Activated T-cell treated with anti-CD3 and anti-CD28 coated beads, Interleukin-2, amount 50 U/mL, for 1 hour (primary cell): Measurements from ENCODE around the gene CLIP4.
A peak's percentile ranks its signal among the peaks of the same experiment; 100 is the strongest.

ENCODE experiments used
- DNase-seq: peaks from one replicate; pipeline ENCODE4 v3.0.0-alpha.2; 2020

CLIP4 gene

GRCh38 chr2:29193681-29194080 lies 78.5 kb downstream of the CLIP4 start:
- DNase-seq: no peak

DNA sequence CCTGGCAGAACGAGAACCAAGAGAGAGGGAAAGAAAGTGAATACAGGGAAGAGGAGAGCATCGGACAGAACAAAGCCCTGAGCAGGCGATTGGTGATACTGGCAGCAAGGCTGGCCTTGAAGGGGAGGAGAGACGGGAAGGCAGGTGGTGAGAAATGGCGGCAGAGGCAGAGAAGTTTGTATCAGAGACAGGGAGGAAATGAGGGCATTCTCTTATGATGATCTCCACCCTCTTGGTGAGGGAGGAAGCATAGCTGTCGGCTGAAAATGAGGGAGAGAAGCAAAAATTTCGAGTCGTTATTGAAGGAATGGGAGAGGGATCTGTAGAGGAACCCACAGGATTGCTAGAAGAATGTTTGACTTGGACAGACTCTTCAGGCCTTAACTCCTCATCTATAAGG lies 80.6 kb downstream of the CLIP4 start:
- DNase-seq: no peak

DNA sequence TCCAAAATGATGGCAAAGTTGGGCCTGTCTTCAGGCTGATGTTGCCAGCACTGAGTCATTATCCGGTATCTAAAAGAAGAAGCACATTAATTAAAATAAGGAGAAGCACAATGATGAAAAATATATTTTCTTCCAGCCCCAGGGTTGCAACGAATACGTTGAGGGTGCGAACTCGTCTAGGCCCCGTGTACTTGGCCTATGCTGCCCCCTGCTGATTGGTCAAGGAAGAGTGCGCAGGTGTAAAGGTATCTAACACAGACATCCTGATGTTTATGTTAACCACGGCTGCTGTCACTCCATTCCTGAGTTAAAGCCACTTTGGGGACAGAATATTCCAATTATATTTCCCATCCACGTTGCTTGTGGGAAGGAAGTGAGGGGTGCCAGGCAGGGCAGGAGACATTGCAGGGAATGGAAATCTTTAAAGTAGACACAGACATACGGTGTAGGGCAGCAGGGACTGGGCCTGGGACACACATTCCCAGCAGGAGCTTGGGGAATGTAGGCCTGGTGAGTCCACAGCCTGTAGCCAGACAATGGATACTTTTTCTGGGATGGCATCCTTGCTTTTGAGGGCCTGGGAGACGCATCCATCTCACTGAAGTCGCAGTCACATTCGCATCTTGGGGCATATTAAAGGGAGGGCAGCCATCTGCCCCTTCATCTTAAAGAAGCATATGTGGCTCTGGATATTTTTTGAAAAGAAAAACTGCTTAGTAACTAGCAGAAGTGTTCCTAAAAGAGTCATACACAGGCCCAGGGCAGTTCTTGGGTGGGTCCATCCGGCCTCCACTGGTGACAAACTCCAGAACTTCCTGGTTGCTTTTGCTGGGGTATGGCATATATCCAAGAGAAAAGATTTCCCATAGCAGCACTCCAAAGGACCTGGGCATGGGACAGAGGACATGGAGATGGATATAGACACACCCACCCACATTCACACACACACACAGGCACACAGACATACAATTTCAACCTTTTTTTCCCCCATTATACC lies 81.9 kb downstream of the CLIP4 start:
- DNase-seq: peak; percentile 74

GRCh38 chr2:29201979-29202378 lies 86.8 kb downstream of the CLIP4 start:
- no peak for DNase-seq

DNA sequence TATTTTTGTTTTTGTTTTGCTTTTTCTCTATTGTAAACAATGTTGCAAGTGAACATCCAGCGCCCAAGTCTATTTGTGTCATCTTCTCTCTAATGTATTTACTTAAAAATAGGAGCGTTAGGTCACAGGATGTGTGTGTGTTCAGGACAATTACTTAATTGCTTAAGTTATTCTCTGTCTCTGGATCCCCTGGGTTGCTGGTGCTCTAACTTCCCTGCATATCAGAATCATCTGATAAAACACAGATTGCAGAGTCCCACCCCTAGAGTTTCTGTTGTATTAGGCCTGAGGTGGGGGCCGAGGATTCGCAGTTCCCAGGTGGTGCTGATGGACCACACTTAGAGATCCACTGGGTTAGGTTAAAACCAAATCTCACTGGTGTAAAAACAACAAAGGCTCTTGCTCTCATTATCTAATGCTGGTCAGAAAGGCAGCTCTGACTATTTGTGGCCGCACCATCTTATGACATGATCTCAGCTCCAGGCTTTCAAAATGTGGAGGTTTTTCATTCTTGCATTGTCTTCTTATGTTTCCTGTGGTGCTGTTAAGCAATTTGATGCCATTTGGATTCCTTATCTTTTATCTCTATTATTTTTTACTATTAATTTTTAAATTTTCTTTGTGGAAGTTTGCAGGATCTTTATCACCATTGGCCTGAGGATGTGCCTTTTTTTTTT lies 87.7 kb downstream of the CLIP4 start:
- no peak for DNase-seq

- no peak for DNase-seq
These were observed 91.7 kb downstream of the CLIP4 start for GRCh38 chr2:29206941-29207340.

DNA sequence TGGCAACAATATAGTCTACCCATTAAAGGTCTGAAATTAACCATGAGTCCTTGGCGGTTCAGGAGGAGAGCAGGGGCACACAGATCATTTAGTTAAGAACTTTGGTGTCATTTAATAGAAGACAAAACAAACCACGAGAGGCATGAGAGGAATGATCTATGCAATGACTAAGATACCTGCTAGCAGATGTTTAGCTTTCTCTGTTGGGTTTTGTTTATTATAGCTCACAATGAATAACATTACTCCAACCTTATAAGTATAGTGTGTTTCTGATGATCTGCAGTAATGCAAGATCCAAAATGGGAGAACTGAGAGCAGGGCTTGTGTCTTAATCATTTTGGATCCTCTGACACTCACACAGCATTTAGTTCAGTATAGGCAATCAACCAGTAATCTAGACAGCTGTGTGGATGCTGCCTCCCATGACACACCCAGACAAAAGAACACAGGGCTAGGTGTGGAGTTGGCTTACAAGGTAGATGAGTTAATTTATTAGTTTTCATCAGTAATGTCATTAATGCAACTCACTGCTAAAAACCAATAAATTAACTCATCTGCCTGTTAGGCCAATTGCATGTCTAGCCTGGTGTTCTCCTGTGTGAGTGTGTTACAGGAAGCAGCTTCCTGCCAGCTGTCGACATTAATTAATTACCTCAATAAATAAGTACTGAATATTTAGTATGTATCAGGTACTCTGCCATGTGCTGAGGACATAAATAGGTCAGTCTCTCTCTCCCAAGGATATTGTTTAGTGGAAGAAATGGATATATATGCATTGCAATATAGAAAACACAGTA lies 92.3 kb downstream of the CLIP4 start:
- no peak for DNase-seq

- no peak for DNase-seq
These were observed 94.3 kb downstream of the CLIP4 start for GRCh38 chr2:29209551-29209950.

GRCh38 chr2:29212009-29212408 lies 96.8 kb downstream of the CLIP4 start:
- no peak for DNase-seq

DNA sequence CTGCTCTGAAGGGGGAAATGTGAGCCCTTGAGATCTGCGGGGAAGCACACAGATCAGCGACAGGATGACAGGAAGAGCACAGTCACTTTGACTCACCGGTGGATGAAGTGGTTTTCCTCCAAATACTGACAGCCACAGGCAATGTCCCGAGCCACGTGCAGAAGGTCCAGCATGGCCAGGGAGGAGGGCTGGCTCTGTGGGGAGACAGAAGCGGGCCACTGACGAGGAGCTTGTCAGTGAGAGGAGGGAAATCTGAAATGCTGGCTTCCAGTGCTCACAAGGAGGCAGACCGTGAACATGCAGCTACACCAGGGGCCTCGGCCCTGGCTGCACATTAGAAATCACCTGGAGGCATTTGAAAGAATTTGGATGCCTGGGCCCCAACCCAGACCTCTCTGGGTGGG lies 98.7 kb downstream of the CLIP4 start:
- no peak for DNase-seq

GRCh38 chr2:29215073-29215472 lies 99.9 kb downstream of the CLIP4 start:
- DNase-seq: no peak

- no peak for DNase-seq
These were observed 100.8 kb downstream of the CLIP4 start for GRCh38 chr2:29215739-29216608.

GRCh38 chr2:29216609-29216909 lies 101.3 kb downstream of the CLIP4 start:
- DNase-seq: no peak

GRCh38 chr2:29218071-29218470 lies 102.9 kb downstream of the CLIP4 start:
- no peak for DNase-seq

GRCh38 chr2:29218550-29219125 lies 103.4 kb downstream of the CLIP4 start:
- DNase-seq: no peak

GRCh38 chr2:29219374-29219773 lies 104.2 kb downstream of the CLIP4 start:
- DNase-seq: no peak

DNA sequence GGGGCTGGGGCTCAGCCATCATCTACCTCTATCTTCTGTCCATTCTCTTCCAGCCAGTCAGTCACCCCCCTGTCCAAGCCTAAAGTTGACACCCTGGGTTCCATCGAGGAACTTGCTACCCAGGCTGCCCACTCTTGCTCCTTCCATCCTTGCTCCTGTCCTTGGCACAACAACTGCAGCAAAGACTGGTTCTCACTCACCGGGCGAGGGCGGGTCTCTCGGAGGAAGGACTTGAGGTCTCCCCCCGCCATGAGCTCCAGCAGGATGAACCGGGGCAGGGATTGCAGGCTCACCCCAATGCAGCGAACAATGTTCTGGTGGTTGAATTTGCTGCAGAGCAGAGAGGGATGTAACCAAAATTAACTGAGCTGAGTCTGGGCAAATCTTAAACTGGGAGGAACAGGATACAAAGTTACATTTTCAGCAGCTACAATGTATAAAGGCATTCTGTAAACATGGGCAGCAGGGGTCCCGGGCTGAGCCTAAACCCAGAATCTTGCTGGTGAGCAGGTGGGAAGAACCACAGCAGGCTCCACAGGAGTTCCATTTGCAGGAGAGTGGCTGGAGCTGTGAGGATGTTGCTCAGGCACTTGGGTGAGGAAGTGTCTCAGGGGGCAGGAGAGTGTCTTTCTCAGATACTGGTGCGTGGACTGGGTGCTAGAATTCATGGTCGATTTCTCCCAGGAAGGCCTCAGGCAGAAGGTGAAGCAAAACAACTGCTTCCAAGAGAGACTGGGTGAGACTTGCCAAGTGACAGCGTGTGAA lies 105.5 kb downstream of the CLIP4 start:
- no peak for DNase-seq

DNA sequence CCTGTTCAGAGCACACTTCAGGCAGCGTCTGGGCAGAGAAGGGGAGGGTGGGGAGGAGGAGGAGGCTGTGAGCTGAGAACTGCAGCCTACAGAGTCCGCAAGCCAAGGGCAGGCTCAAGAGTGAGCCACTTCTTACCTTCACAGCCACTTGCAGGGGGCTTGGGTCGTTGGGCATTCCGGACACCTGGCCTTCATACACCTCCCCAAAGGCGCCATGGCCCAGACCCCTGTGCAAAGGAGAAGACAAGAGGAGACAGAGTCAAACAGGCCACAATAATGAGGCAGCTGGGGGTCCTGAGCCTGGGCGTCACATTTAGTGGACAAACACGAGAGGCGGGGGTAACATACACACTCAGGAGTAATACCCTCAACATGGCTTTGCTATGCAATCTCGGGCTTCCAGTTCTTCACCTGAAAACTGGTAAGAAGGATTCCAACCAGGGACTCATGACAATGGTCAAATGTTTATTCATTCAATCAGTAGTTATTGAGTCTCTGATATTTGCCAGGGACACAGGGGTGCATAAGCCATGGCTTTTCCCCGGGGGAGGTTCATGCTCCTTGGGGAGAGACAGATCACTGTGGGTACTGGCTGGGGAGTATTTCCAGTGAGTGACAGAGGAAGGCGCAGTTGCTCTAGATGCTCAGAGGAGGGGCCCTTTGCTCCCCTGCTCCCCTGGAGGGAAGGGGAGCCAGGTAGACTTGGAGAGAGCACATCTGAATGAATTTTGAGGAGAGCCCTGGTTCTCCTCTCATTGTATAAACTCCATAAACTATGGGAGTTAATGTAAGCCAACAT lies 107.4 kb downstream of the CLIP4 start:
- DNase-seq: no peak

DNA sequence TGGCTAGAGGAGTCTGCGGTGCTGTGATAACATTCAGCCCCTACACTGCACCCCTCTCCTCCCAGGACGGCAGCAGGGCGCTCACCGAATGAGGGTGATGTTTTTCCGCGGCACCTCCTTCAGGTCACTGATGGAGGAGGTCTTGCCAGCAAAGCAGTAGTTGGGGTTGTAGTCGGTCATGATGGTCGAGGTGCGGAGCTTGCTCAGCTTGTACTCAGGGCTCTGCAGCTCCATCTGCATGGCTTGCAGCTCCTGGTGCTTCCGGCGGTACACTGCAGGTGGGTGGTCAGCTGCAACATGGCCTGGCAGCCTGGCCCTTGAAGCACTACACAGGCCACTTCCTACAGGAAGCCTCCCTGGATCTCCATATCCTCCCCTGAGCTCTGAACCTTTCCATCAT lies 108.0 kb downstream of the CLIP4 start:
- no peak for DNase-seq
